K562 (cell line): ENCODE results near the gene PDCD1LG2. TPM values are rescaled to one million over a fixed set of nuclear protein-coding genes. Genes with fewer than 3 reads are reported as not detected.
A peak's percentile ranks its signal among the peaks of the same experiment; 100 is the strongest.

Experiments
- ATAC-seq: fragments of 200-7000 bp; cut with Tn5 transposase; 3 replicates; pipeline ENCODE4 v1.9.1; 2020; ENCODE audit warnings: moderate library complexity
- BruUV-seq: library from RNA; stranded (reverse); fragments of 400-500 nt; replicated peaks from 2 replicates; lab custom pipeline; 2021; lab: Mats Ljungman, UMichigan
- CTCF ChIA-PET: fragments of 300-600 bp; formaldehyde crosslinking; extraction: SDS; loops from one replicate; lab custom pipeline; 2021; ENCODE audit warnings: low intra/inter-chr PET ratio; lab: Yijun Ruan, JAX
- POLR2A ChIA-PET: fragments of 300-600, 350-650 bp; sonication (Branson Sonifier 250); formaldehyde crosslinking; extraction: SDS; loops from one replicate; lab custom pipeline; 2021; ENCODE audit warnings: antibody characterized with exemption, inconsistent platforms; lab: Yijun Ruan, JAX
- DNase-seq, 4 experiments: peaks; one replicate each; pipeline versions ENCODE4 v3.0.0 to v3.0.0-alpha.2; 2011 to 2018; ENCODE audit warnings: low spot score in 3 of 4, mixed read lengths in 3 of 4; ENCODE audit errors: extremely low read depth in 1 of 4
- FAIRE-seq: peaks from 2 replicates; lab custom pipeline; 2011; peaks lifted over from hg19 to GRCh38; lab: Jason Lieb, UNC
- H2AFZ ChIP-seq: 2 replicates; pipeline ENCODE4 v1.6.0; 2011; ENCODE audit warnings: low read depth, low read length, control low read depth, inconsistent platforms
- H3K27ac ChIP-seq: fragments of 200-600 bp; 3 replicates; pipeline ENCODE4 v1.8.0; 2011; ENCODE audit warnings: low read depth, mild to moderate bottlenecking, control low read depth, inconsistent platforms, low read length, moderate library complexity, mixed read lengths; ENCODE audit errors: extremely low read depth
- H3K27me3 ChIP-seq, 2 experiments: fragments of 300-600 bp in 1 of 2; 2 replicates in 1 of 2; 3 replicates in 1 of 2; pipeline versions ENCODE4 v1.6.0 to v1.8.0; 2011; ENCODE audit warnings: inconsistent platforms in 2 of 2, low read length in 2 of 2, mild to moderate bottlenecking in 1 of 2, mixed read lengths in 1 of 2, moderate library complexity in 1 of 2; ENCODE audit not compliant: control insufficient read depth in 2 of 2, insufficient read depth in 2 of 2
- H3K36me3 ChIP-seq: fragments of 300-600 bp; 3 replicates; pipeline ENCODE4 v1.8.0; 2011; ENCODE audit warnings: mild to moderate bottlenecking, low read length, inconsistent platforms; ENCODE audit not compliant: control insufficient read depth, insufficient read depth
- H3K4me1 ChIP-seq, 2 experiments: fragments of 200-600 bp in 1 of 2; replicated peaks in 1 of 2; 2 replicates in 1 of 2; 3 replicates in 1 of 2; pipeline versions ENCODE4 v1.5.1 to v1.8.0; 2011; ENCODE audit warnings: inconsistent platforms in 2 of 2, low read length in 2 of 2, mild to moderate bottlenecking in 1 of 2, mixed read lengths in 1 of 2, moderate library complexity in 1 of 2; ENCODE audit not compliant: control insufficient read depth in 2 of 2, insufficient read depth in 2 of 2
- H3K4me2 ChIP-seq: 2 replicates; pipeline ENCODE4 v1.6.1; 2011; ENCODE audit warnings: low read length, control low read depth, inconsistent platforms, mixed read lengths; ENCODE audit not compliant: insufficient read depth
- H3K4me3 ChIP-seq: fragments of 200-600 bp; sonication (generic), shearing (Covaris generic); 2 replicates; pipeline ENCODE4 v1.5.1; 2016; ENCODE audit warnings: control low read depth, inconsistent platforms
- H3K79me2 ChIP-seq: fragments of 200-600 bp; 3 replicates; pipeline ENCODE4 v1.8.0; 2011; ENCODE audit warnings: low read length, inconsistent platforms; ENCODE audit not compliant: control insufficient read depth, insufficient read depth
- H3K9ac ChIP-seq, 2 experiments: 2 replicates each; pipeline versions ENCODE4 v1.6.0 to v1.6.1; 2011; ENCODE audit warnings: low read depth in 2 of 2, low read length in 2 of 2, control low read depth in 1 of 2, inconsistent platforms in 1 of 2, mild to moderate bottlenecking in 1 of 2, mixed read lengths in 1 of 2; ENCODE audit not compliant: insufficient read depth in 1 of 2
- H3K9me1 ChIP-seq: one replicate; pipeline ENCODE4 v1.6.0; 2011; ENCODE audit warnings: inconsistent platforms, mild to moderate bottlenecking, low read length, moderate library complexity; ENCODE audit not compliant: control insufficient read depth, insufficient read depth
- H3K9me3 ChIP-seq: replicated peaks from 2 replicates; pipeline ENCODE4 v1.5.1; 2011; ENCODE audit warnings: low read depth, low read length, inconsistent platforms; ENCODE audit not compliant: control insufficient read depth, insufficient read depth
- H4K20me1 ChIP-seq: replicated peaks from 2 replicates; pipeline ENCODE4 v1.6.1; 2011; ENCODE audit warnings: low read length, inconsistent platforms, mixed read lengths; ENCODE audit not compliant: control insufficient read depth, insufficient read depth
- ARHGAP35 ChIP-seq: fragments of 450-650 bp; IDR thresholded peaks from 2 replicates; pipeline ENCODE4 v1.6.1; 2018; ENCODE audit not compliant: partially characterized antibody
- C11orf30 ChIP-seq: fragments of 450-650 bp; IDR thresholded peaks from 2 replicates; pipeline ENCODE4 v1.6.1; 2016; ENCODE audit warnings: low read depth, mild to moderate bottlenecking
- CUX1 ChIP-seq: fragments of 200-800 bp; sonication (Bioruptor generic); IDR thresholded peaks from 2 replicates; pipeline ENCODE4 v1.6.1; 2016; ENCODE audit warnings: missing genetic modification characterization, missing compliant biosample characterization
- EP300 ChIP-seq: IDR thresholded peaks from 2 replicates; pipeline ENCODE4 v1.6.1; 2012; ENCODE audit warnings: low read length, improper control_type of control experiment
- MECOM ChIP-seq: fragments of 250-450 bp; sonication (Bioruptor Pico); IDR thresholded peaks from 2 replicates; pipeline ENCODE4 v1.8.0; 2022; ENCODE audit warnings: inconsistent platforms
- NFIX ChIP-seq: fragments of 250-450 bp; sonication (Bioruptor Pico); IDR thresholded peaks from 2 replicates; pipeline ENCODE4 v1.4.0; 2020; ENCODE audit warnings: low read depth, mild to moderate bottlenecking, moderate library complexity
- PTTG1 ChIP-seq: fragments of 450-650 bp; IDR thresholded peaks from 2 replicates; pipeline ENCODE4 v1.6.1; 2016; ENCODE audit warnings: low read depth, mild to moderate bottlenecking, missing genetic modification characterization, missing compliant biosample characterization
- TARDBP ChIP-seq: fragments of 450-650 bp; IDR thresholded peaks from 2 replicates; pipeline ENCODE4 v1.6.1; 2016
- ZNF316 ChIP-seq: fragments of 450-650 bp; IDR thresholded peaks from 2 replicates; pipeline ENCODE4 v1.6.1; 2016
- ZNF551 ChIP-seq: fragments of 250-450 bp; sonication (Bioruptor Pico); IDR thresholded peaks from 2 replicates; pipeline ENCODE4 v1.5.0; 2021; ENCODE audit warnings: mild to moderate bottlenecking, moderate library complexity
- WGBS: fragments of 100-300 bp; shearing (Covaris generic); methylation state at CpG from one replicate; pipeline ENCODE4 v1.1.6; 2016; ENCODE audit warnings: low coverage, mixed read lengths; ENCODE audit not compliant: insufficient coverage; ENCODE audit errors: missing lambda C conversion rate; 5-methylcytosine and 5-hydroxymethylcytosine counted together
- in situ Hi-C: fragments of 300-500 bp; cut with MboI; formaldehyde crosslinking; loops from 4 replicates; pipeline ENCODE4 v1.15.0; 2018; ENCODE audit warnings: inconsistent platforms, mixed read lengths
- intact Hi-C: fragments of 100-400 bp; cut with micrococcal nuclease; formaldehyde crosslinking; loops from 2 replicates; pipeline ENCODE4 v1.14.2; 2022
- polyA plus RNA-seq, 8 experiments: library from polyadenylated mRNA; depleted of rRNA in 4 of 8; stranded (reverse) in 5 of 8; unstranded in 3 of 8; fragments of >200 nt; fragmentation: Nextera tagmentation in 2 of 8; fragmentation: Illumina TruSeq in 1 of 8; extraction: Ambion mirVana in 2 of 8; extraction: Trizol in 1 of 8; gene quantifications; 2 replicates each; pipeline versions ENCODE4 v1.2.1 to v1.2.3, GENCODE V29; 2011 to 2014; ENCODE audit warnings: inconsistent platforms in 1 of 8, missing spikeins in 1 of 8
- total RNA-seq, 7 experiments: library from RNA; depleted of rRNA in 6 of 7; stranded (reverse); fragments of >200 nt in 6 of 7; fragmentation: Illumina TruSeq in 2 of 7; extraction: Trizol in 2 of 7; gene quantifications; 2 replicates each; pipeline versions ENCODE4 v1.2.1 to v1.2.3, GENCODE V29; 2011 to 2021; ENCODE audit warnings: low replicate concordance in 1 of 7

The PDCD1LG2 gene
- total and polyA plus RNA-seq, 9 of the 15 experiments (the other 6 are each of a cell fraction or from before 2014, with no cell fraction given) = not detected

DNA sequence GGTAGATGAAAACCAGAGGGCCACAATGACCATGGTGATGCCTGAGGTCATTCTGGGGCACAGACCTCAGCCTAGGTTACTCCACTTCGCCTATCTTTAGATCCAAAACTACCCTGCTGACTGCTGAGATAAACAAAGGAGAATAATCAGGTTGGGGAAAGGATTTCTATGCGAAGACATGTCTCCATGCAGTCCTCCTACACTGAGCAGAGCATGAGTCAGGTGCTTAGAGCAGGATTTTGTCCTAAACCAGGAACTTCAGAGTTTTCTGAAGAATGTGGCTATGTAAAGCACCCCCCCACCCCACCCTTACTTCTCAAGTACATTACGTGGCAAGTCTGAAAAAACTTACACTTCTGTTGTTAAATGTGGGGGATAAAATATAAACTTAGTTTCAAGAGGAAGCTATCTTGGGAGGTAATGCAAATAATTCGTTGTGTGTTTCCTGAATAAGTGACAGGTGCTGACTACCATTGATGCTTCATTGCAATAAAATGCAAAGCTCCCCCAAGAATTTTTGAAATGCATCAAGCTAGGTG, 19.4 kb downstream of the PDCD1LG2 start (continued):
- TF ChIP-seq PTTG1 (tag) = no peak
- TF ChIP-seq EP300 = peak; percentile 33; the same call in 1 of the 2 replicates

- no peaks in the 10 kb centered on the region for H3K79me2 ChIP-seq
- FAIRE-seq = no peak
- TF ChIP-seq ARHGAP35 (no peak), CUX1 (CRISPR knock-in tag) (no peak), TARDBP (no peak), ZNF551 (CRISPR knock-in tag) (no peak), C11orf30 (peak; percentile 24; the same call in 1 of the 2 replicates), MECOM (CRISPR knock-in tag) (no peak), NFIX (no peak), ZNF316 (peak; percentile 46)
- in situ Hi-C loops = no loop called here
- no peaks in the 10 kb centered on the region; a peak in 1 of 5 replicates for H3K4me1 ChIP-seq
- H3K27ac ChIP-seq = no peak overlapping the region
- WGBS = 21% methylated on average over 2 of the region's 2 CpGs
- no peaks in the 10 kb centered on the region for H3K27me3 ChIP-seq
- no peaks in the 10 kb centered on the region for H3K36me3 ChIP-seq
- H2AFZ ChIP-seq = no peak overlapping the region
- H3K9ac ChIP-seq = no peak overlapping the region
- no peaks in the 10 kb centered on the region for H4K20me1 ChIP-seq
- no peak for ATAC-seq
- no peak for DNase-seq
- no peaks in the 10 kb centered on the region for H3K9me3 ChIP-seq
- H3K4me2 ChIP-seq = no peak overlapping the region
- POLR2A ChIA-PET = no interaction called here
- H3K4me3 ChIP-seq = no peak overlapping the region
- intact Hi-C loops = no loop called here
- BruUV-seq = no TSS peak
- H3K9me1 ChIP-seq = no peaks in the 10 kb centered on the region
- CTCF ChIA-PET = no interaction called here
These were observed 21.0 kb downstream of the PDCD1LG2 start for GRCh38 chr9:5531101-5531882.
